Measurements from ENCODE around the gene LPAR6. TPM values are rescaled to one million over a fixed set of nuclear protein-coding genes. Genes with fewer than 3 reads are reported as not detected.
A peak's percentile ranks its signal among the peaks of the same experiment; 100 is the strongest.
"Not testable (repeated sequence)": the region's sequence is repeated elsewhere in the genome, so short reads cannot be mapped to it uniquely, and the experiment has no call there.

The LPAR6 gene
- total and polyA plus RNA-seq, 2 experiments from 2014 or later, result 6.6 to 8.1 TPM

- in situ Hi-C loops (cut with MboI), result no loop called here
- Histone ChIP-seq H3K27me3 (replicated peaks; ENCODE audit: insufficient read depth) (no peaks in the 10 kb centered on the region), H3K36me3 (ENCODE audit: low read depth) (no peaks in the 10 kb centered on the region), H3K4me1 (ENCODE audit: insufficient read depth) (peaks cover 22% of the 10 kb centered on the region), H3K4me3 (peak overlapping the region; percentile 13), H3K27ac (peak overlapping the region; percentile 36), H3F3A (ENCODE audit: insufficient read depth) (peaks cover 32% of the 10 kb centered on the region), H3K9me3 (ENCODE audit: low read depth) (no peaks in the 10 kb centered on the region), H4K20me1 (ENCODE audit: insufficient read depth) (no peaks in the 10 kb centered on the region), H3K4me2 (ENCODE audit: unreplicated experiment) (peak overlapping the region; percentile 63), H3K79me2 (ENCODE audit: insufficient read depth) (peaks cover 40% of the 10 kb centered on the region), H2AFZ (0 out of 2 replicates have a peak overlapping the region, but pooled peaks have one; percentile 25), H3K9me2 (ENCODE audit: insufficient read depth) (no peaks in the 10 kb centered on the region), H3K9ac (peak overlapping the region; percentile 15)
- TF ChIP-seq EZH2 (IDR thresholded peaks at IDR 0.05; ENCODE audit: insufficient read depth, poor library complexity, severe bottlenecking) (no peak), EZH2phosphoT487 (IDR thresholded peaks at IDR 0.05; ENCODE audit: insufficient read depth, low read depth) (no peak)
- peak; percentile 53 for DNase-seq
- WGBS, 2 experiments (ENCODE audit: low coverage in 1 of 2, low lambda C conversion rate in 2 of 2, missing lambda C conversion rate in 2 of 2), result 4 to 14% methylated on average over 2 of the region's 2 CpGs
Observed at GRCh38 chr13:48431987-48432615, 19.2 kb upstream of the LPAR6 start.

- Histone ChIP-seq H4K20me1 (ENCODE audit: insufficient read depth) (no peaks in the 10 kb centered on the region), H3K27ac (peak overlapping the region; percentile 36)
- peak; percentile 30 for DNase-seq
Observed at GRCh38 chr13:48431431-48431830, 18.5 kb upstream of the LPAR6 start.

GRCh38 chr13:48429886-48430285 is 17.0 kb upstream of the LPAR6 start:
- Histone ChIP-seq H3K4me3 (no peak overlapping the region), H3F3A (ENCODE audit: insufficient read depth) (peaks cover 54% of the 10 kb centered on the region), H3K4me2 (ENCODE audit: unreplicated experiment) (no peak overlapping the region), H3K27me3 (replicated peaks; ENCODE audit: insufficient read depth) (no peaks in the 10 kb centered on the region), H3K36me3 (ENCODE audit: low read depth) (no peaks in the 10 kb centered on the region), H3K4me1 (ENCODE audit: insufficient read depth) (peaks cover 22% of the 10 kb centered on the region), H2AFZ (no peak overlapping the region), H3K79me2 (ENCODE audit: insufficient read depth) (peaks cover 19% of the 10 kb centered on the region), H3K27ac (no peak overlapping the region), H3K9me3 (ENCODE audit: low read depth) (no peaks in the 10 kb centered on the region), H3K9ac (no peak overlapping the region), H3K9me2 (ENCODE audit: insufficient read depth) (no peaks in the 10 kb centered on the region), H4K20me1 (ENCODE audit: insufficient read depth) (no peaks in the 10 kb centered on the region)
- in situ Hi-C loops (cut with MboI), result no loop called here
- no peak for TF ChIP-seq EZH2phosphoT487 (IDR thresholded peaks at IDR 0.05; ENCODE audit: insufficient read depth, low read depth)
- no peak for TF ChIP-seq EZH2 (IDR thresholded peaks at IDR 0.05; ENCODE audit: insufficient read depth, poor library complexity, severe bottlenecking)
- DNase-seq, result no peak

More at GRCh38 chr13:48431431-48431830, 18.5 kb upstream of the LPAR6 start:
- H3K4me2 ChIP-seq (ENCODE audit: unreplicated experiment), result peak overlapping the region; percentile 63
- 29 to 31% methylated on average over 5 of the region's 5 CpGs for WGBS, 2 experiments (ENCODE audit: low coverage in 1 of 2, low lambda C conversion rate in 2 of 2, missing lambda C conversion rate in 2 of 2)
- no peaks in the 10 kb centered on the region for H3K9me2 ChIP-seq (ENCODE audit: insufficient read depth)
- no peaks in the 10 kb centered on the region for H3K27me3 ChIP-seq (replicated peaks; ENCODE audit: insufficient read depth)
- peaks cover 22% of the 10 kb centered on the region for H3K4me1 ChIP-seq (ENCODE audit: insufficient read depth)
- in situ Hi-C loops (cut with MboI), result no loop called here
- H3F3A ChIP-seq (ENCODE audit: insufficient read depth), result peaks cover 39% of the 10 kb centered on the region
- H3K79me2 ChIP-seq (ENCODE audit: insufficient read depth), result peaks cover 34% of the 10 kb centered on the region
- TF ChIP-seq EZH2 (IDR thresholded peaks at IDR 0.05; ENCODE audit: insufficient read depth, poor library complexity, severe bottlenecking) (no peak), EZH2phosphoT487 (IDR thresholded peaks at IDR 0.05; ENCODE audit: insufficient read depth, low read depth) (no peak)
- H2AFZ ChIP-seq, result 0 out of 2 replicates have a peak overlapping the region, but pooled peaks have one; percentile 14
- H3K36me3 ChIP-seq (ENCODE audit: low read depth), result no peaks in the 10 kb centered on the region
- peak overlapping the region; percentile 13 for H3K4me3 ChIP-seq
- peak overlapping the region; percentile 3; the same call in 1 of the 2 replicates for H3K9ac ChIP-seq
- no peaks in the 10 kb centered on the region for H3K9me3 ChIP-seq (ENCODE audit: low read depth)

- DNase-seq, result no peak
- peaks cover 16% of the 10 kb centered on the region for H3K79me2 ChIP-seq (ENCODE audit: insufficient read depth)
- TF ChIP-seq EZH2 (IDR thresholded peaks at IDR 0.05; ENCODE audit: insufficient read depth, poor library complexity, severe bottlenecking) (no peak), EZH2phosphoT487 (IDR thresholded peaks at IDR 0.05; ENCODE audit: insufficient read depth, low read depth) (no peak)
- no peak overlapping the region for H3K27ac ChIP-seq
- H4K20me1 ChIP-seq (ENCODE audit: insufficient read depth), result no peaks in the 10 kb centered on the region
- peaks cover 22% of the 10 kb centered on the region for H3K4me1 ChIP-seq (ENCODE audit: insufficient read depth)
- no peaks in the 10 kb centered on the region for H3K9me2 ChIP-seq (ENCODE audit: insufficient read depth)
- H2AFZ ChIP-seq, result no peak overlapping the region
- H3K4me2 ChIP-seq (ENCODE audit: unreplicated experiment), result no peak overlapping the region
- no peaks in the 10 kb centered on the region for H3K27me3 ChIP-seq (replicated peaks; ENCODE audit: insufficient read depth)
- no peaks in the 10 kb centered on the region for H3K36me3 ChIP-seq (ENCODE audit: low read depth)
- peaks cover 63% of the 10 kb centered on the region for H3F3A ChIP-seq (ENCODE audit: insufficient read depth)
- H3K4me3 ChIP-seq, result no peak overlapping the region
- in situ Hi-C loops (cut with MboI), result no loop called here
- 96 to 98% methylated on average over 3 of the region's 3 CpGs for WGBS, 2 experiments (ENCODE audit: low coverage in 1 of 2, low lambda C conversion rate in 2 of 2, missing lambda C conversion rate in 2 of 2)
- H3K9ac ChIP-seq, result no peak overlapping the region
- no peaks in the 10 kb centered on the region for H3K9me3 ChIP-seq (ENCODE audit: low read depth)
Observed at GRCh38 chr13:48429036-48429435, 16.1 kb upstream of the LPAR6 start.

GRCh38 chr13:48426755-48427298 is 13.9 kb upstream of the LPAR6 start:
- H3K36me3 ChIP-seq (ENCODE audit: low read depth); H3K4me3 ChIP-seq; H2AFZ ChIP-seq; H3K9me2 ChIP-seq (ENCODE audit: insufficient read depth); H3K27ac ChIP-seq; H3K79me2 ChIP-seq (ENCODE audit: insufficient read depth); H3K9me3 ChIP-seq (ENCODE audit: low read depth); H4K20me1 ChIP-seq (ENCODE audit: insufficient read depth); in situ Hi-C loops (cut with MboI); DNase-seq; H3K4me2 ChIP-seq (ENCODE audit: unreplicated experiment); H3K9ac ChIP-seq; H3K27me3 ChIP-seq (replicated peaks; ENCODE audit: insufficient read depth): not testable (repeated sequence)
- 87 to 93% methylated on average over 7 to 9 of the region's 9 CpGs for WGBS, 2 experiments (ENCODE audit: low coverage in 1 of 2, low lambda C conversion rate in 2 of 2, missing lambda C conversion rate in 2 of 2)
- Histone ChIP-seq H3K4me1 (ENCODE audit: insufficient read depth) (peaks cover 10% of the 10 kb centered on the region), H3F3A (ENCODE audit: insufficient read depth) (peaks cover 57% of the 10 kb centered on the region)

All from GM23248 (cell line).